Tibial nerve (tissue), 4 donors: ENCODE data around the gene ZNF407. TPM values are rescaled to one million over a fixed set of nuclear protein-coding genes. Genes with fewer than 3 reads are reported as not detected.
"Not testable (repeated sequence)": the region's sequence is repeated elsewhere in the genome, so short reads cannot be mapped to it uniquely, and the experiment has no call there.

Experiments
- DNase-seq, 2 donors: peaks; one replicate each; pipeline ENCODE4 v3.0.0-alpha.2; 2019; ENCODE audit warnings: low spot score in 2 of 2
- H3K27ac ChIP-seq, 4 donors: fragments of 200-600 bp; sonication (generic) in 3 of 4; one replicate each; pipeline ENCODE4 v1.5.1; 2017 to 2019; ENCODE audit warnings: mild to moderate bottlenecking in 1 of 4
- H3K27me3 ChIP-seq, 2 donors: fragments of 200-600 bp; sonication (generic) in 1 of 2; one replicate each; pipeline versions ENCODE4 v1.5.1 to v1.6.0; 2017 to 2019
- H3K36me3 ChIP-seq, 3 donors: fragments of 200-600 bp; sonication (generic); one replicate each; pipeline ENCODE4 v1.5.1; 2018 to 2019
- H3K4me1 ChIP-seq, 4 donors: fragments of 200-600 bp; sonication (generic) in 3 of 4; one replicate each; pipeline ENCODE4 v1.5.1; 2017 to 2019
- H3K4me3 ChIP-seq, 4 donors: fragments of 200-600 bp; sonication (generic) in 3 of 4; one replicate each; pipeline ENCODE4 v1.5.1; 2017 to 2019; ENCODE audit warnings: mild to moderate bottlenecking in 1 of 4, moderate library complexity in 1 of 4
- H3K9me3 ChIP-seq, 4 donors: fragments of 200-600 bp; sonication (generic) in 3 of 4; one replicate each; pipeline ENCODE4 v1.5.1; 2017 to 2019
- CTCF ChIP-seq, 5 experiments: fragments of 200-600 bp in 3 of 5; fragments of 450-650 bp in 2 of 5; sonication (generic) in 3 of 5; IDR thresholded peaks; one replicate each; pipeline ENCODE4 v1.5.1; 2016 to 2019; ENCODE audit warnings: antibody characterized with exemption in 5 of 5, mild to moderate bottlenecking in 3 of 5, moderate library complexity in 2 of 5
- EP300 ChIP-seq, 2 donors: sonication (generic); formaldehyde crosslinking; IDR thresholded peaks; one replicate each; pipeline ENCODE4 v1.6.1; 2017; ENCODE audit warnings: antibody characterized with exemption in 2 of 2, mild to moderate bottlenecking in 1 of 2
- POLR2A ChIP-seq, 2 donors: fragments of 450-650 bp; IDR thresholded peaks; one replicate each; pipeline ENCODE4 v1.6.1; 2017; ENCODE audit warnings: antibody characterized with exemption in 2 of 2, mild to moderate bottlenecking in 2 of 2, moderate library complexity in 2 of 2
- WGBS, 2 donors: methylation state at CpG; one replicate each; pipeline ENCODE4 v1.1.5; 2018; 5-methylcytosine and 5-hydroxymethylcytosine counted together
- total RNA-seq, 4 donors: library from RNA; depleted of rRNA; stranded (reverse); fragments of >200 nt; gene quantifications; one replicate each; pipeline ENCODE4 v1.1.0, GENCODE V29; 2016

The ZNF407 gene
- total RNA-seq, 4 donors from 2014 or later: 18.6 to 22.8 (median 19.6) TPM

- Histone ChIP-seq H3K36me3 (no peaks in the 10 kb centered on the region), H3K27ac (no peak overlapping the region), H3K4me3 (no peak overlapping the region), H3K9me3 (peaks cover 0 to 78% (median 0%) of the 10 kb centered on the region in 4 donors), H3K27me3 (no peaks in the 10 kb centered on the region), H3K4me1 (no peaks in the 10 kb centered on the region)
- 82 to 88% methylated on average over 5 of the region's 5 CpGs for WGBS, 2 donors
- no peak for TF ChIP-seq CTCF (IDR thresholded peaks at IDR 0.05)
- TF ChIP-seq EP300 (IDR thresholded peaks at IDR 0.05): no peak
- no peak for TF ChIP-seq POLR2A (IDR thresholded peaks at IDR 0.05)
- no peak for DNase-seq
These were observed 478.6 kb downstream of the ZNF407 start for GRCh38 chr18:75076286-75076685.

- 89 to 91% methylated on average over 8 of the region's 8 CpGs for WGBS, 2 donors
- Histone ChIP-seq H3K27me3 (no peaks in the 10 kb centered on the region), H3K4me1 (no peaks in the 10 kb centered on the region), H3K4me3 (no peak overlapping the region), H3K27ac (no peak overlapping the region), H3K36me3 (no peaks in the 10 kb centered on the region), H3K9me3 (peaks cover 0 to 37% (median 0%) of the 10 kb centered on the region in 4 donors)
- no peak for DNase-seq
- TF ChIP-seq POLR2A (IDR thresholded peaks at IDR 0.05) (no peak), CTCF (IDR thresholded peaks at IDR 0.05) (no peak), EP300 (IDR thresholded peaks at IDR 0.05) (no peak)
These were observed 483.8 kb downstream of the ZNF407 start for GRCh38 chr18:75081486-75081885.

GRCh38 chr18:75083131-75083530, 485.5 kb downstream of the ZNF407 start:
- Histone ChIP-seq H3K4me3 (no peak overlapping the region), H3K9me3 (peaks cover 0 to 21% (median 0%) of the 10 kb centered on the region in 4 donors), H3K27me3 (no peaks in the 10 kb centered on the region), H3K36me3 (no peaks in the 10 kb centered on the region), H3K27ac (no peak overlapping the region), H3K4me1 (no peaks in the 10 kb centered on the region)
- no peak for TF ChIP-seq CTCF (IDR thresholded peaks at IDR 0.05)
- no peak for TF ChIP-seq POLR2A (IDR thresholded peaks at IDR 0.05)
- TF ChIP-seq EP300 (IDR thresholded peaks at IDR 0.05): no peak
- no peak for DNase-seq
- WGBS, 2 donors: 95 to 98% methylated on average over 5 of the region's 5 CpGs

GRCh38 chr18:75083761-75084160, 486.1 kb downstream of the ZNF407 start:
- WGBS, 2 donors: 87 to 91% methylated on average over 8 to 9 of the region's 9 CpGs

GRCh38 chr18:75085676-75086075, 488.0 kb downstream of the ZNF407 start:
- not testable (repeated sequence) for H3K4me1 ChIP-seq, H3K36me3 ChIP-seq, H3K27me3 ChIP-seq, H3K27ac ChIP-seq, DNase-seq, H3K9me3 ChIP-seq, H3K4me3 ChIP-seq
- WGBS, 2 donors: 93 to 97% methylated on average over 8 of the region's 8 CpGs

More at GRCh38 chr18:75083761-75084160, 486.1 kb downstream of the ZNF407 start:
- no peaks in the 10 kb centered on the region for H3K4me1 ChIP-seq
- H3K9me3 ChIP-seq: peaks cover 0 to 16% (median 0%) of the 10 kb centered on the region in 4 donors
- DNase-seq: no peak
- no peak overlapping the region for H3K27ac ChIP-seq
- H3K27me3 ChIP-seq: no peaks in the 10 kb centered on the region
- TF ChIP-seq EP300 (IDR thresholded peaks at IDR 0.05): no peak
- TF ChIP-seq POLR2A (IDR thresholded peaks at IDR 0.05): no peak
- TF ChIP-seq CTCF (IDR thresholded peaks at IDR 0.05): no peak
- H3K4me3 ChIP-seq: no peak overlapping the region
- no peaks in the 10 kb centered on the region for H3K36me3 ChIP-seq

- Histone ChIP-seq H3K4me3 (no peak overlapping the region), H3K27me3 (no peaks in the 10 kb centered on the region), H3K9me3 (peaks cover 0 to 10% (median 0%) of the 10 kb centered on the region in 4 donors), H3K27ac (no peak overlapping the region), H3K36me3 (no peaks in the 10 kb centered on the region), H3K4me1 (no peaks in the 10 kb centered on the region)
- WGBS, 2 donors: 93 to 97% methylated on average over 9 of the region's 9 CpGs
- no peak for TF ChIP-seq CTCF (IDR thresholded peaks at IDR 0.05)
- no peak for TF ChIP-seq EP300 (IDR thresholded peaks at IDR 0.05)
- TF ChIP-seq POLR2A (IDR thresholded peaks at IDR 0.05): no peak
- DNase-seq: no peak
These were observed 488.9 kb downstream of the ZNF407 start for GRCh38 chr18:75086494-75087034.
